HG02943 (cell line): ENCODE measurements around the gene CHRNB4.

Source experiments
- ATAC-seq: cut with Tn5 transposase; IDR thresholded peaks from one replicate; pipeline ENCODE4 v1.9.1; 2021; ENCODE audit warnings: mild to moderate bottlenecking, low read depth, moderate library complexity; ENCODE audit not compliant: unreplicated experiment

Gene CHRNB4

GRCh38 chr15:78671626-78672211 lies 30.7 kb upstream of the CHRNB4 start:
- ATAC-seq, result no peak

- ATAC-seq, result no peak
These were observed 28.0 kb upstream of the CHRNB4 start for GRCh38 chr15:78668987-78669386.

- no peak for ATAC-seq
These were observed 26.7 kb upstream of the CHRNB4 start for GRCh38 chr15:78667578-78668236.

- no peak for ATAC-seq
These were observed 25.0 kb upstream of the CHRNB4 start for GRCh38 chr15:78666010-78666409.

- ATAC-seq, result no peak
These were observed 22.7 kb upstream of the CHRNB4 start for GRCh38 chr15:78663703-78664102.

- ATAC-seq, result no peak
These were observed 21.0 kb upstream of the CHRNB4 start for GRCh38 chr15:78662028-78662427.

GRCh38 chr15:78661001-78661400 lies 20.0 kb upstream of the CHRNB4 start:
- ATAC-seq, result no peak

GRCh38 chr15:78660584-78660983 lies 19.6 kb upstream of the CHRNB4 start:
- no peak for ATAC-seq

- no peak for ATAC-seq
These were observed 17.8 kb upstream of the CHRNB4 start for GRCh38 chr15:78658823-78659222.

GRCh38 chr15:78654272-78654671 lies 13.3 kb upstream of the CHRNB4 start:
- no peak for ATAC-seq

- no peak for ATAC-seq
These were observed 11.1 kb upstream of the CHRNB4 start for GRCh38 chr15:78651930-78652615.

GRCh38 chr15:78651007-78651406 lies 10.0 kb upstream of the CHRNB4 start:
- ATAC-seq, result no peak

GRCh38 chr15:78650022-78650421 lies 9.0 kb upstream of the CHRNB4 start:
- no peak for ATAC-seq

- no peak for ATAC-seq
These were observed 4.0 kb upstream of the CHRNB4 start for GRCh38 chr15:78645009-78645408.

GRCh38 chr15:78642331-78642730 lies 1.3 kb upstream of the CHRNB4 start:
- no peak for ATAC-seq

GRCh38 chr15:78641749-78642275 lies 802 bp upstream of the CHRNB4 start:
- ATAC-seq, result no peak

GRCh38 chr15:78640527-78641101 lies 396 bp downstream of the CHRNB4 start:
- ATAC-seq, result no peak

- no peak for ATAC-seq
These were observed 2.2 kb downstream of the CHRNB4 start for GRCh38 chr15:78638658-78639314.

GRCh38 chr15:78637776-78638435 lies 3.1 kb downstream of the CHRNB4 start:
- no peak for ATAC-seq

- no peak for ATAC-seq
These were observed 4.6 kb downstream of the CHRNB4 start for GRCh38 chr15:78636378-78636859.
